ENCODE data around the gene HRAS. TPM values are rescaled to one million over a fixed set of nuclear protein-coding genes. Genes with fewer than 3 reads are reported as not detected.

The HRAS gene
- total and polyA plus RNA-seq, 2 donors (not counting 3 experiments of a cell fraction or from before 2014, with no cell fraction given), result 103 to 109 TPM

DNA sequence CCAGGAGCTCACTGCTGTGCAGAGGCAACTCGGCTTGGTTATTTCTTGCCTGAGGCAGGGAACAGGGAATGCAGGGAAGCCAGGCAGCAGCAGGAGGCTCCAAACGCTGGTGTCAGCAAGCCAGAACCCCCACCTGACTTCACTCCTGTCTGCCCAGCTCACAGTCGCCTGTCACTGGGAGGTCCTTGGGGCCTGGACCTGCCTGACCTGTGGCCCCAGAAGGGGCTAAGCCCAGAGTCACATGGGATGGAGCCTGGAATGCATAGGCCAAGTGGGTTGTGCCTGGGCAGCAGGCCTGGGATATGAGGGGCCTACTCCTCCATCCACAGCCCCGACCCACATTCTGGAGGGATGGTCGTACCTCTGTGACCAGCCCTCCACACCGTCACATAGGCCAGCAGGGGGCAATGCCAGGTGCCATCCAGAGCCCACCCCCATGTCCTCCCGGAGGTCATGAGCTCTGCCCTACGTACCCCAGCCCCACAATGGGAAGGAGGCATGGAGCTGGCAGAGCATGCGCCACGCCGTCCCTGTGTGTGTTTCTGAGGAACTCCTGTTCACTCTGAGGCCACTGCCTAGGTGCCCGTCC, 30.6 kb upstream of the HRAS start:
- FAIRE-seq (no peak), DNase-seq (ENCODE audit: low read depth, low spot score) (no peak)
- no peak overlapping the region for H3K9ac ChIP-seq (replicated peaks; ENCODE audit: extremely low read depth, insufficient read depth, low read length)
- H3K36me3 ChIP-seq (ENCODE audit: control insufficient read depth in 2 of 2, extremely low read depth in 1 of 2, insufficient read depth in 2 of 2, low read length in 2 of 2), result peaks cover 0 to 2% of the 10 kb centered on the region in 2 experiments
- H4K20me1 ChIP-seq (replicated peaks; ENCODE audit: control insufficient read depth, extremely low read depth, insufficient read depth, low read length), result no peaks in the 10 kb centered on the region
- no peak overlapping the region for H3K27ac ChIP-seq (ENCODE audit: insufficient read depth, low read depth, low read length)
- dilution Hi-C loops (cut with MboI; ENCODE audit: extremely low pct_ligation_motif_present, low sequenced_read_pairs), result no loop called here
- no peaks in the 10 kb centered on the region for H3K9me1 ChIP-seq (replicated peaks; ENCODE audit: control insufficient read depth, extremely low read depth, insufficient read depth, low read length)
- no peak overlapping the region for H2AFZ ChIP-seq (ENCODE audit: low read depth, low read length)
- no TSS peak for BruUV-seq (replicated peaks)
- H3K4me2 ChIP-seq (ENCODE audit: insufficient read depth, low read length), result no peak overlapping the region
- ChIA-PET POLR2A (no interaction called here), CTCF (no interaction called here)
- no peak overlapping the region for H3K4me3 ChIP-seq (replicated peaks in 1 of 3; ENCODE audit: insufficient read depth in 1 of 3, low read depth in 1 of 3, low read length in 3 of 3)
- H3K27me3 ChIP-seq (ENCODE audit: control insufficient read depth in 2 of 2, insufficient read depth in 2 of 2, low read length in 2 of 2), result no peaks in the 10 kb centered on the region
- no peaks in the 10 kb centered on the region for H3K9me3 ChIP-seq (replicated peaks; ENCODE audit: control insufficient read depth, insufficient read depth, low read length)
- intact Hi-C loops (cut with micrococcal nuclease), result no loop called here
- peaks cover 14% of the 10 kb centered on the region for H3K4me1 ChIP-seq (ENCODE audit: control insufficient read depth, extremely low read depth, insufficient read depth, low read length)
- TF ChIP-seq GATA2 (IDR thresholded peaks at IDR 0.05; ENCODE audit: insufficient read depth, insufficient read length, low read depth, low read length) (no peak), JUN (IDR thresholded peaks at IDR 0.05; ENCODE audit: borderline replicate concordance, insufficient read depth, insufficient read length, low read depth) (no peak), POLR2A (IDR thresholded peaks at IDR 0.05; ENCODE audit: low read depth, low read length) (no peak), POLR2AphosphoS5 (IDR thresholded peaks at IDR 0.05; ENCODE audit: insufficient read depth, low read depth, low read length) (no peak), MYC (IDR thresholded peaks at IDR 0.05; ENCODE audit: low read depth, low read length) (no peak), EZH2 (IDR thresholded peaks at IDR 0.05; ENCODE audit: borderline replicate concordance, low read depth, low read length, severe bottlenecking) (no peak), FOS (IDR thresholded peaks at IDR 0.05; ENCODE audit: borderline replicate concordance, insufficient read depth, low read length) (no peak)
- TF ChIP-seq, protein P1, sequence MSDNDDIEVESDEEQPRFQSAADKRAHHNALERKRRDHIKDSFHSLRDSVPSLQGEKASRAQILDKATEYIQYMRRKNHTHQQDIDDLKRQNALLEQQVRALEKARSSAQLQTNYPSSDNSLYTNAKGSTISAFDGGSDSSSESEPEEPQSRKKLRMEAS (IDR thresholded peaks at IDR 0.05; ENCODE audit: insufficient read depth, insufficient read length), result no peak
- TF ChIP-seq, protein P2, sequence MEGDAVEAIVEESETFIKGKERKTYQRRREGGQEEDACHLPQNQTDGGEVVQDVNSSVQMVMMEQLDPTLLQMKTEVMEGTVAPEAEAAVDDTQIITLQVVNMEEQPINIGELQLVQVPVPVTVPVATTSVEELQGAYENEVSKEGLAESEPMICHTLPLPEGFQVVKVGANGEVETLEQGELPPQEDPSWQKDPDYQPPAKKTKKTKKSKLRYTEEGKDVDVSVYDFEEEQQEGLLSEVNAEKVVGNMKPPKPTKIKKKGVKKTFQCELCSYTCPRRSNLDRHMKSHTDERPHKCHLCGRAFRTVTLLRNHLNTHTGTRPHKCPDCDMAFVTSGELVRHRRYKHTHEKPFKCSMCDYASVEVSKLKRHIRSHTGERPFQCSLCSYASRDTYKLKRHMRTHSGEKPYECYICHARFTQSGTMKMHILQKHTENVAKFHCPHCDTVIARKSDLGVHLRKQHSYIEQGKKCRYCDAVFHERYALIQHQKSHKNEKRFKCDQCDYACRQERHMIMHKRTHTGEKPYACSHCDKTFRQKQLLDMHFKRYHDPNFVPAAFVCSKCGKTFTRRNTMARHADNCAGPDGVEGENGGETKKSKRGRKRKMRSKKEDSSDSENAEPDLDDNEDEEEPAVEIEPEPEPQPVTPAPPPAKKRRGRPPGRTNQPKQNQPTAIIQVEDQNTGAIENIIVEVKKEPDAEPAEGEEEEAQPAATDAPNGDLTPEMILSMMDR (IDR thresholded peaks at IDR 0.05; ENCODE audit: extremely low read depth in 1 of 2, insufficient read depth in 1 of 2, low read depth in 1 of 2, low read length in 2 of 2), result no peak
- no peaks in the 10 kb centered on the region for H3K79me2 ChIP-seq (ENCODE audit: control insufficient read depth, insufficient read depth, low read length)

All from endothelial cell of umbilical vein (primary cell).